H1 (cell line): Measurements from ENCODE around the gene GPR156. TPM values are rescaled to one million over a fixed set of nuclear protein-coding genes. Genes with fewer than 3 reads are reported as not detected.

Experiments
- CBX8 ChIP-seq: fragments of 300-800, 300-1000 bp; sonication (generic); IDR thresholded peaks from 2 replicates; pipeline ENCODE4 v1.7.1; 2016; ENCODE audit warnings: low read depth, low read length, borderline replicate concordance
- EGR1 ChIP-seq: IDR thresholded peaks from 2 replicates; pipeline ENCODE4 v1.6.1; 2011; ENCODE audit warnings: low read depth, low read length, borderline replicate concordance
- EP300 ChIP-seq, 2 experiments: IDR thresholded peaks; 1 replicate in 1 of 2; 2 replicates in 1 of 2; pipeline ENCODE4 v1.6.1; 2011 to 2012; ENCODE audit warnings: low read depth in 2 of 2, low read length in 2 of 2, mild to moderate bottlenecking in 2 of 2, borderline replicate concordance in 1 of 2, inconsistent platforms in 1 of 2, moderate library complexity in 1 of 2
- FOSL1 ChIP-seq: IDR thresholded peaks from 2 replicates; pipeline ENCODE4 v1.6.1; 2011; ENCODE audit warnings: mild to moderate bottlenecking, low read depth, low read length, moderate library complexity; ENCODE audit not compliant: insufficient read depth
- RXRA ChIP-seq: IDR thresholded peaks from 2 replicates; pipeline ENCODE4 v1.6.1; 2011; ENCODE audit warnings: low read depth, mild to moderate bottlenecking, low read length, moderate library complexity; ENCODE audit not compliant: insufficient read depth
- SP4 ChIP-seq: IDR thresholded peaks from 2 replicates; pipeline ENCODE4 v1.6.1; 2012; ENCODE audit warnings: low read length, inconsistent platforms
- TBP ChIP-seq: IDR thresholded peaks from 2 replicates; pipeline ENCODE4 v1.6.1; 2011; ENCODE audit warnings: low read depth, low read length, improper control_type of control experiment
- polyA plus RNA-seq, 7 experiments: library from polyadenylated mRNA; depleted of rRNA in 3 of 7; stranded (reverse) in 5 of 7; unstranded in 2 of 7; fragments of >200 nt in 5 of 7; fragments of 200-250 nt in 2 of 7; gene quantifications; 1 replicate in 5 of 7; 2 replicates in 1 of 7; 4 replicates in 1 of 7; pipeline versions ENCODE4 v1.2.1 to v1.2.3, GENCODE V29; 2011 to 2013; ENCODE audit warnings: missing spikeins in 2 of 7, mixed read lengths in 2 of 7
- total RNA-seq: library from RNA; stranded (reverse); fragmentation: NEBNext Ultra II Directional; extraction: Animal tissue kit (Norgen Biotek cat#: 25700); gene quantifications from 2 replicates; pipeline ENCODE4 v1.2.1, GENCODE V29; 2021
- TF ChIP-seq, protein P1 (sequence below): fragments of 300-600 bp; sonication (generic); IDR thresholded peaks from 2 replicates; pipeline ENCODE4 v1.7.1; 2012; ENCODE audit warnings: low read length, moderate library complexity, mild to moderate bottlenecking, inconsistent platforms; ENCODE audit not compliant: insufficient replicate concordance

GPR156 gene
- total and polyA plus RNA-seq, 2 of the 8 experiments (the other 6 are each of a cell fraction or from before 2014, with no cell fraction given), result 1.6 to 1.8 TPM

DNA sequence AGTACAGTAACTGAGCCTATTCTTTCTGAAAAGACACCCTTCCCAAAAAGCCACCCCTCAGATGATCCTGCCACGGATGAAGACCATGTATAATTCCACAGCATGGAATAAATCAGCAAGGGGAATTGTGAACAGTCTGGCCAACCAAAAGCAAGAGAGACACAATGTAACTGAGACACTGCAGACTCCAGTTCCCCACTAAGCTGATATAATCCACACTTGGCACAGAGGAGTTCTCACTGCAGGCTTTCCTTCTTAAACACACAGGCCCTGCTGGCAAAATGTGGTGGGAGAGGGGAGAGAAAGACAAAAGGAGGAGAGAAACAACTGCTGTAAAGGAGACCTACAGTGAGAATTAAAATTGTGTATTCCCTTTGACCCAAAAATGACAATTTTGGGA, 12.7 kb downstream of the GPR156 start (continued):
- TF ChIP-seq, protein P1, sequence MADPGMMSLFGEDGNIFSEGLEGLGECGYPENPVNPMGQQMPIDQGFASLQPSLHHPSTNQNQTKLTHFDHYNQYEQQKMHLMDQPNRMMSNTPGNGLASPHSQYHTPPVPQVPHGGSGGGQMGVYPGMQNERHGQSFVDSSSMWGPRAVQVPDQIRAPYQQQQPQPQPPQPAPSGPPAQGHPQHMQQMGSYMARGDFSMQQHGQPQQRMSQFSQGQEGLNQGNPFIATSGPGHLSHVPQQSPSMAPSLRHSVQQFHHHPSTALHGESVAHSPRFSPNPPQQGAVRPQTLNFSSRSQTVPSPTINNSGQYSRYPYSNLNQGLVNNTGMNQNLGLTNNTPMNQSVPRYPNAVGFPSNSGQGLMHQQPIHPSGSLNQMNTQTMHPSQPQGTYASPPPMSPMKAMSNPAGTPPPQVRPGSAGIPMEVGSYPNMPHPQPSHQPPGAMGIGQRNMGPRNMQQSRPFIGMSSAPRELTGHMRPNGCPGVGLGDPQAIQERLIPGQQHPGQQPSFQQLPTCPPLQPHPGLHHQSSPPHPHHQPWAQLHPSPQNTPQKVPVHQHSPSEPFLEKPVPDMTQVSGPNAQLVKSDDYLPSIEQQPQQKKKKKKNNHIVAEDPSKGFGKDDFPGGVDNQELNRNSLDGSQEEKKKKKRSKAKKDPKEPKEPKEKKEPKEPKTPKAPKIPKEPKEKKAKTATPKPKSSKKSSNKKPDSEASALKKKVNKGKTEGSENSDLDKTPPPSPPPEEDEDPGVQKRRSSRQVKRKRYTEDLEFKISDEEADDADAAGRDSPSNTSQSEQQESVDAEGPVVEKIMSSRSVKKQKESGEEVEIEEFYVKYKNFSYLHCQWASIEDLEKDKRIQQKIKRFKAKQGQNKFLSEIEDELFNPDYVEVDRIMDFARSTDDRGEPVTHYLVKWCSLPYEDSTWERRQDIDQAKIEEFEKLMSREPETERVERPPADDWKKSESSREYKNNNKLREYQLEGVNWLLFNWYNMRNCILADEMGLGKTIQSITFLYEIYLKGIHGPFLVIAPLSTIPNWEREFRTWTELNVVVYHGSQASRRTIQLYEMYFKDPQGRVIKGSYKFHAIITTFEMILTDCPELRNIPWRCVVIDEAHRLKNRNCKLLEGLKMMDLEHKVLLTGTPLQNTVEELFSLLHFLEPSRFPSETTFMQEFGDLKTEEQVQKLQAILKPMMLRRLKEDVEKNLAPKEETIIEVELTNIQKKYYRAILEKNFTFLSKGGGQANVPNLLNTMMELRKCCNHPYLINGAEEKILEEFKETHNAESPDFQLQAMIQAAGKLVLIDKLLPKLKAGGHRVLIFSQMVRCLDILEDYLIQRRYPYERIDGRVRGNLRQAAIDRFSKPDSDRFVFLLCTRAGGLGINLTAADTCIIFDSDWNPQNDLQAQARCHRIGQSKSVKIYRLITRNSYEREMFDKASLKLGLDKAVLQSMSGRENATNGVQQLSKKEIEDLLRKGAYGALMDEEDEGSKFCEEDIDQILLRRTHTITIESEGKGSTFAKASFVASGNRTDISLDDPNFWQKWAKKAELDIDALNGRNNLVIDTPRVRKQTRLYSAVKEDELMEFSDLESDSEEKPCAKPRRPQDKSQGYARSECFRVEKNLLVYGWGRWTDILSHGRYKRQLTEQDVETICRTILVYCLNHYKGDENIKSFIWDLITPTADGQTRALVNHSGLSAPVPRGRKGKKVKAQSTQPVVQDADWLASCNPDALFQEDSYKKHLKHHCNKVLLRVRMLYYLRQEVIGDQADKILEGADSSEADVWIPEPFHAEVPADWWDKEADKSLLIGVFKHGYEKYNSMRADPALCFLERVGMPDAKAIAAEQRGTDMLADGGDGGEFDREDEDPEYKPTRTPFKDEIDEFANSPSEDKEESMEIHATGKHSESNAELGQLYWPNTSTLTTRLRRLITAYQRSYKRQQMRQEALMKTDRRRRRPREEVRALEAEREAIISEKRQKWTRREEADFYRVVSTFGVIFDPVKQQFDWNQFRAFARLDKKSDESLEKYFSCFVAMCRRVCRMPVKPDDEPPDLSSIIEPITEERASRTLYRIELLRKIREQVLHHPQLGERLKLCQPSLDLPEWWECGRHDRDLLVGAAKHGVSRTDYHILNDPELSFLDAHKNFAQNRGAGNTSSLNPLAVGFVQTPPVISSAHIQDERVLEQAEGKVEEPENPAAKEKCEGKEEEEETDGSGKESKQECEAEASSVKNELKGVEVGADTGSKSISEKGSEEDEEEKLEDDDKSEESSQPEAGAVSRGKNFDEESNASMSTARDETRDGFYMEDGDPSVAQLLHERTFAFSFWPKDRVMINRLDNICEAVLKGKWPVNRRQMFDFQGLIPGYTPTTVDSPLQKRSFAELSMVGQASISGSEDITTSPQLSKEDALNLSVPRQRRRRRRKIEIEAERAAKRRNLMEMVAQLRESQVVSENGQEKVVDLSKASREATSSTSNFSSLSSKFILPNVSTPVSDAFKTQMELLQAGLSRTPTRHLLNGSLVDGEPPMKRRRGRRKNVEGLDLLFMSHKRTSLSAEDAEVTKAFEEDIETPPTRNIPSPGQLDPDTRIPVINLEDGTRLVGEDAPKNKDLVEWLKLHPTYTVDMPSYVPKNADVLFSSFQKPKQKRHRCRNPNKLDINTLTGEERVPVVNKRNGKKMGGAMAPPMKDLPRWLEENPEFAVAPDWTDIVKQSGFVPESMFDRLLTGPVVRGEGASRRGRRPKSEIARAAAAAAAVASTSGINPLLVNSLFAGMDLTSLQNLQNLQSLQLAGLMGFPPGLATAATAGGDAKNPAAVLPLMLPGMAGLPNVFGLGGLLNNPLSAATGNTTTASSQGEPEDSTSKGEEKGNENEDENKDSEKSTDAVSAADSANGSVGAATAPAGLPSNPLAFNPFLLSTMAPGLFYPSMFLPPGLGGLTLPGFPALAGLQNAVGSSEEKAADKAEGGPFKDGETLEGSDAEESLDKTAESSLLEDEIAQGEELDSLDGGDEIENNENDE, result no peak
- TF ChIP-seq TBP (no peak), EP300 (IDR thresholded peaks at IDR 0.05; ENCODE audit: borderline replicate concordance in 1 of 2, low read depth in 2 of 2, low read length in 2 of 2) (no peak), RXRA (no peak), EGR1 (no peak), SP4 (no peak), FOSL1 (no peak), CBX8 (no peak)
